Fibroblast of lung (primary cell): ENCODE results near the gene SPAG9.

ENCODE experiments used
- CTCF ChIP-seq, 2 donors: IDR thresholded peaks in 1 of 2; conservative IDR thresholded peaks in 1 of 2; 1 replicate in 1 of 2; 2 replicates in 1 of 2; pipeline ENCODE4 v1.5.1; 2011 to 2012; ENCODE audit warnings: low read length in 2 of 2, control low read depth in 1 of 2, inconsistent platforms in 1 of 2, low read depth in 1 of 2, mild to moderate bottlenecking in 1 of 2
- EZH2 ChIP-seq: IDR thresholded peaks from 2 replicates; pipeline ENCODE4 v1.5.1; 2012; ENCODE audit warnings: low read length, control low read depth, mild to moderate bottlenecking; ENCODE audit errors: missing control alignments

- TF ChIP-seq CTCF (conservative IDR thresholded peaks at IDR 0.05 in 1 of 2, IDR thresholded peaks at IDR 0.05 in 1 of 2; ENCODE audit: low read depth in 1 of 2, low read length in 2 of 2): no peak
- TF ChIP-seq EZH2: no peak
Measured at GRCh38 chr17:51120357-51120738, 320 bp downstream of the SPAG9 start.
